ENCODE results near the gene CBX4. TPM values are rescaled to one million over a fixed set of nuclear protein-coding genes. Genes with fewer than 3 reads are reported as not detected.

Gene CBX4
- total RNA-seq, 1 donor from 2014 or later, result 6.8 TPM

- no peak overlapping the region for H3K27ac Mint-ChIP-seq (ENCODE audit: unreplicated experiment)
- DNase-seq (ENCODE audit: low spot score), result no peak
- peaks cover 3% of the 10 kb centered on the region for H3K36me3 Mint-ChIP-seq (ENCODE audit: low read depth, unreplicated experiment)
- no peaks in the 10 kb centered on the region for H3K9me3 Mint-ChIP-seq (ENCODE audit: unreplicated experiment)
- peaks cover 51% of the 10 kb centered on the region for H3K27me3 Mint-ChIP-seq (ENCODE audit: unreplicated experiment)
- peaks cover 25% of the 10 kb centered on the region for H3K4me1 Mint-ChIP-seq (ENCODE audit: unreplicated experiment)
- no peak for TF ChIP-seq CTCF (IDR thresholded peaks at IDR 0.05; ENCODE audit: unreplicated experiment)
- H3K4me3 Mint-ChIP-seq (ENCODE audit: unreplicated experiment), result no peak overlapping the region
Measured at GRCh38 chr17:79803997-79804855, 35.0 kb downstream of the CBX4 start.

- no peak for DNase-seq (ENCODE audit: low spot score)
- Mint-ChIP-seq H3K9me3 (ENCODE audit: unreplicated experiment) (no peaks in the 10 kb centered on the region), H3K4me3 (ENCODE audit: unreplicated experiment) (no peak overlapping the region), H3K27ac (ENCODE audit: unreplicated experiment) (no peak overlapping the region), H3K27me3 (ENCODE audit: unreplicated experiment) (peaks cover 45% of the 10 kb centered on the region), H3K36me3 (ENCODE audit: low read depth, unreplicated experiment) (peaks cover 3% of the 10 kb centered on the region), H3K4me1 (ENCODE audit: unreplicated experiment) (peaks cover 28% of the 10 kb centered on the region)
- TF ChIP-seq CTCF (IDR thresholded peaks at IDR 0.05; ENCODE audit: unreplicated experiment), result no peak
Measured at GRCh38 chr17:79803421-79803996, 35.7 kb downstream of the CBX4 start.

DNA sequence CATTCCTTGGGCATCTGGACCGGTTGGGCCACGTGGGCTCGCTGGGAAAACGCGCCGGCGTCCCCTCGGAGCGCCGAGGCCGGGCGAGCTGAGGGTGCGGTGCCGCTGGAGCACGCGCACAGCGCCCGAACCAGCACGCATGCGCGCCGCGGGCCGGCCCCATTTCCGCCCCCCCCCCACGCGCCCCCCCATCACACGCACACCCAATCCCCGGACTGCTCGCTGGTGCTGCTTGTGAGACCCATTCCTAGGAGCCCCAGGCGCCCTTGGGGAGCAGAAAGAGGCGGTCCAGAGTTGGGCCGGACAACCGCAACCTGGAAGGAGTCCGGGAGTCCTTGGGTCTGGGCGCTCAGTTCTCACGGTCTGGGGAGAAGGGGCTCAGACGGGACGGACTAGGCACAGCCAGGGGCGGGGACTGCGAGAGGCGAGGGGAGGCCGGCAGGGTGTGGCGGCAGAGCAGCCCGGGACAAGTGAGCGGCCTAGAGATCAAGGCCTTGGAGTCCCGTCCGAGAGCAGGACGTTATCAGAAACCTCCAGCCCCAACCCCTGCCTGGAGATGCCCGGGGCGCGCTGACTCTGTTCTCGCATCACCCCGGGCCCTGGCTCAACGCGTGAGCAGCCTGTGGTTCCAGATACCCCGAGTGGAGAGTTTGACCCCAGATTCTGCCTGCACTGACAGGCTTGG is 36.4 kb downstream of the CBX4 start:
- no peak for DNase-seq (ENCODE audit: low spot score)
- no peak overlapping the region for H3K4me3 Mint-ChIP-seq (ENCODE audit: unreplicated experiment)
- TF ChIP-seq CTCF (IDR thresholded peaks at IDR 0.05; ENCODE audit: unreplicated experiment), result no peak
- H3K27me3 Mint-ChIP-seq (ENCODE audit: unreplicated experiment), result peaks cover 43% of the 10 kb centered on the region
- H3K4me1 Mint-ChIP-seq (ENCODE audit: unreplicated experiment), result peaks cover 30% of the 10 kb centered on the region
- no peak overlapping the region for H3K27ac Mint-ChIP-seq (ENCODE audit: unreplicated experiment)
- no peaks in the 10 kb centered on the region for H3K9me3 Mint-ChIP-seq (ENCODE audit: unreplicated experiment)
- peaks cover 3% of the 10 kb centered on the region for H3K36me3 Mint-ChIP-seq (ENCODE audit: low read depth, unreplicated experiment)

DNA sequence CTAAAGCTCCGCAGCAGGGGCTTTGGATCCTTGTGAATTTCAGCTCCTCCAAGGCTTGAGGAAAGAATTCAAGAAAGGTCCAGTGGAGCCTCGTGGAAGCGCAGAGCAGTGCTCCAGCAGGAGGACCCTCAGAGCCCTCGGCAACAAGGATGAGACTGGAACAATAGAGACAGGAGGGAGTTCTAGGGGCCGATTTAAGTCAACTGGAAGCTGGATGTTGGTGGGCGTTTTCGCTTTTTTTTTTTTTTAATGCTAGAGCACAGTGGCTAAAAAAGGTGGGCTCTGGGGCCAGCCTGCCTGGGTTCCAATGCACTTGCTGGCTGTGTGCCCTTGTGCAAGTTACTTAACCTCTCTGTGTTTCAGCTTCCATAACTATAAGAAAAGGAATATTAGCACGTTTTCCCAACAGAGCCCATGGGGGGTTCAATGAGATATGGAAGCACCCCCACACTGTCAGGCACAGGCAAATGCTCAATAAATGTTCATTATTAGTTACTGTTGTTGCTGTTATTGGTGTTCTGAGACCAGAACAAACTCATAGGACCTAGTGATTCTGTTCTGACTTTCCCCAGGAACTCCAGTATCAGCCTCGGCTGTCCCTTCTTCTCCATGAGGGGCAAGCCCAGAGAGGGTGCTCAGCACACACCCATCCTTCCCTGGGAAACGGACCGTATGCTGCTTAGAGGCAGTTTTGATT is 37.1 kb downstream of the CBX4 start:
- H3K27ac Mint-ChIP-seq (ENCODE audit: unreplicated experiment), result no peak overlapping the region
- H3K4me3 Mint-ChIP-seq (ENCODE audit: unreplicated experiment), result no peak overlapping the region

More for the DNA sequence above, 37.1 kb downstream of the CBX4 start:
- no peak for DNase-seq (ENCODE audit: low spot score)
- Mint-ChIP-seq H3K9me3 (ENCODE audit: unreplicated experiment) (no peaks in the 10 kb centered on the region), H3K27me3 (ENCODE audit: unreplicated experiment) (peaks cover 37% of the 10 kb centered on the region), H3K4me1 (ENCODE audit: unreplicated experiment) (peaks cover 30% of the 10 kb centered on the region), H3K36me3 (ENCODE audit: low read depth, unreplicated experiment) (peaks cover 3% of the 10 kb centered on the region)
- no peak for TF ChIP-seq CTCF (IDR thresholded peaks at IDR 0.05; ENCODE audit: unreplicated experiment)

All from endothelial cell (in vitro differentiated cells).